Fibroblast of lung (primary cell): ENCODE results near the gene ADCY5.

Experiments
- EZH2 ChIP-seq: IDR thresholded peaks from 2 replicates; pipeline ENCODE4 v1.5.1; 2012; ENCODE audit warnings: low read length, control low read depth, mild to moderate bottlenecking; ENCODE audit errors: missing control alignments
- TF ChIP-seq, protein P1 (sequence below), 2 donors: IDR thresholded peaks in 1 of 2; conservative IDR thresholded peaks in 1 of 2; 1 replicate in 1 of 2; 2 replicates in 1 of 2; pipeline ENCODE4 v1.5.1; 2011 to 2012; ENCODE audit warnings: low read length in 2 of 2, control low read depth in 1 of 2, inconsistent platforms in 1 of 2, low read depth in 1 of 2, mild to moderate bottlenecking in 1 of 2

DNA sequence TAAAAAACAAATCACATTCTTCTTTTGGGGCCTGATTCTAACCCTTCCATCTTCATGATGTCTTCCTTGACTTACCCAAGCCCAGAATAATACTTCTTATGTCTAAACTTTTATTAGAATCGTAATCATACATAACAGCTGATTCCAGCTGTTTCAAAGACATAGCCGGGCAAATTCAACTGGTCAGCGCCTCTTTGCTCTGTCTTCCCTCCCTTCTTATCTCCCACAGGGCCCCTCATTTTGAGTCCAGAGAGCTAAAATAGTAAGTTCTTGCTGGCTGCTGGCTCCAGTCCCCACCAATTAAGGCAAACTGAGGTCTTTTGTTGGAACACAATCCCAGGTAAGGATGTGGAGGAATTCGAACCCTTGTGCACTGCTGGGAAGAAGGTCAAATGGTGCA is 108.6 kb downstream of the ADCY5 start:
- TF ChIP-seq, protein P1, sequence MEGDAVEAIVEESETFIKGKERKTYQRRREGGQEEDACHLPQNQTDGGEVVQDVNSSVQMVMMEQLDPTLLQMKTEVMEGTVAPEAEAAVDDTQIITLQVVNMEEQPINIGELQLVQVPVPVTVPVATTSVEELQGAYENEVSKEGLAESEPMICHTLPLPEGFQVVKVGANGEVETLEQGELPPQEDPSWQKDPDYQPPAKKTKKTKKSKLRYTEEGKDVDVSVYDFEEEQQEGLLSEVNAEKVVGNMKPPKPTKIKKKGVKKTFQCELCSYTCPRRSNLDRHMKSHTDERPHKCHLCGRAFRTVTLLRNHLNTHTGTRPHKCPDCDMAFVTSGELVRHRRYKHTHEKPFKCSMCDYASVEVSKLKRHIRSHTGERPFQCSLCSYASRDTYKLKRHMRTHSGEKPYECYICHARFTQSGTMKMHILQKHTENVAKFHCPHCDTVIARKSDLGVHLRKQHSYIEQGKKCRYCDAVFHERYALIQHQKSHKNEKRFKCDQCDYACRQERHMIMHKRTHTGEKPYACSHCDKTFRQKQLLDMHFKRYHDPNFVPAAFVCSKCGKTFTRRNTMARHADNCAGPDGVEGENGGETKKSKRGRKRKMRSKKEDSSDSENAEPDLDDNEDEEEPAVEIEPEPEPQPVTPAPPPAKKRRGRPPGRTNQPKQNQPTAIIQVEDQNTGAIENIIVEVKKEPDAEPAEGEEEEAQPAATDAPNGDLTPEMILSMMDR (conservative IDR thresholded peaks at IDR 0.05 in 1 of 2, IDR thresholded peaks at IDR 0.05 in 1 of 2; ENCODE audit: low read depth in 1 of 2, low read length in 2 of 2): no peak
- TF ChIP-seq EZH2: no peak
